CD4-positive, alpha-beta T cell treated with Interferon alpha-2 for 1 hour (primary cell): ENCODE data around the gene ZNF629.

Source experiments
- DNase-seq, 2 donors: peaks; one replicate each; pipeline ENCODE4 v3.0.0-alpha.2; 2020 to 2022

Gene ZNF629

DNA sequence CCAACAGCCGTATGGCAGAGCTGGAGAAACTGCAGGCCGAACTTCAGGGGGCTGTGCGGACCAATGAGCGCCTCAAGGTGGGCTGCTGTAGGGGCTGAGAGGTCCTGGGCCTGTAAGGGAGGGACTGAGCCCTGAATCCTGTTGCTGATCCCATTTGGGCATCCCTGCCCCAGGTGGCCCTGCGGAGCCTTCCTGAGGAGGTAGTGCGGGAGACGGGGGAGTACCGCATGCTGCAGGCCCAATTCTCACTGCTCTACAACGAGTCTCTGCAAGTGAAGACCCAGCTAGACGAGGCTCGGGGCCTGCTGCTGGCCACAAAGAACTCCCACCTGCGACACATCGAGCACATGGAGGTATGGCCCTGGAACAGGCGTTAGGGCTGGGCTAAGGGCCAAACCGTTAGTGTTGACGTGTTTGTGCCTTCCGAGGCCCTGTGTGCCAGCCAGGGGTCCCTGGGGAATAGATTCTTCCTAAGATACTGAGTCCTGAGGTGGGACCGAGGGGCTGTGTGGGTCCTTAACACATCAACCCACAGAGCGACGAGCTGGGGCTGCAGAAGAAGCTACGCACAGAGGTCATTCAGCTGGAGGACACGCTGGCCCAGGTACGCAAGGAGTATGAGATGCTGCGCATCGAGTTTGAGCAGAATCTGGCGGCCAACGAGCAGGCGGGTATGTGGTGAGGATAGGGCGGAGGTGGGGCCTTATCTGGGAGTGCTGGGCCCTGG lies 20.6 kb downstream of the ZNF629 start:
- no peak for DNase-seq

DNA sequence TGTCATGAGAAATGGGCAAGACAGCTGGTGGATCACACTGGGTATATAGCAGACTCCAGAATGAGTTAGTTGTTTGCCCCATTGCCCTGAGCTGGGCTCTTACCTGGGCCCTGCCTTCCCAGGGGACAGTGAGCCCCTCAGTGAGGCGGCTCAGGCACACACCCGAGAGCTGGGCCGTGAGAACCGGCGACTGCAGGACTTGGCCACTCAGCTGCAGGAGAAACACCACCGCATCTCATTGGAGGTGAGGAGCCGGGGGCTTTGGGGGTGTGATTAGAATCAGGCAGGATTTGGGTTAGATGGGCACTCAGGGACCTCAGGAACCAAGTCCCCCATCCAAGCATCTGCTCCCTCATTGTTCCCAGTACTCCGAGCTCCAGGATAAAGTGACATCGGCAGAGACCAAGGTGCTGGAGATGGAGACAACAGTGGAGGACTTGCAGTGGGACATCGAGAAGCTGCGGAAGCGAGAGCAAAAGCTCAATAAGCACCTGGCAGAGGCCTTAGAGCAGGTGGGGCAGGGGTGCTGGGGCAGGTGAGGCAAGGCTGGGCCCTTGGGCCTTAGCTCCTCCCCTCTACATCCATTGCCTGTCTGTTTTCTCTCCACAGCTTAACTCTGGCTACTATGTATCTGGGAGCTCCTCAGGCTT lies 22.1 kb downstream of the ZNF629 start:
- DNase-seq, result no peak

DNA sequence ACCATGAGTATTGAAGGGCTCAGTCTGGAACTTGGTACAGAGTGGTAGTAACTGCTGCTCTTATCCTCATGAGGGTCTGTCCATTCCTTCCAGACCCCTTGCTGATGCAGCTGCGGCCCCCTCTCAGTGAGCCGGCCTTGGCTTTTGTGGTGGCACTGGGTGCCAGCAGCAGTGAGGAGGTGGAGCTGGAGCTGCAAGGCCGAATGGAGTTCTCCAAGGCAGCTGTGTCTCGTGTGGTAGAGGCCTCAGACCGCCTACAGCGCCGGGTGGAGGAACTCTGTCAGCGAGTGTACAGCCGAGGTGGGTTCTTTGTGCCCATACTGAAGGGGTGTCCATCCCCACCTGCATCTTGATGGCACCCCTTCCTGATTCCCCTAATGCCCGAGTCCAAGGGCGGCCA lies 22.9 kb downstream of the ZNF629 start:
- no peak for DNase-seq

DNA sequence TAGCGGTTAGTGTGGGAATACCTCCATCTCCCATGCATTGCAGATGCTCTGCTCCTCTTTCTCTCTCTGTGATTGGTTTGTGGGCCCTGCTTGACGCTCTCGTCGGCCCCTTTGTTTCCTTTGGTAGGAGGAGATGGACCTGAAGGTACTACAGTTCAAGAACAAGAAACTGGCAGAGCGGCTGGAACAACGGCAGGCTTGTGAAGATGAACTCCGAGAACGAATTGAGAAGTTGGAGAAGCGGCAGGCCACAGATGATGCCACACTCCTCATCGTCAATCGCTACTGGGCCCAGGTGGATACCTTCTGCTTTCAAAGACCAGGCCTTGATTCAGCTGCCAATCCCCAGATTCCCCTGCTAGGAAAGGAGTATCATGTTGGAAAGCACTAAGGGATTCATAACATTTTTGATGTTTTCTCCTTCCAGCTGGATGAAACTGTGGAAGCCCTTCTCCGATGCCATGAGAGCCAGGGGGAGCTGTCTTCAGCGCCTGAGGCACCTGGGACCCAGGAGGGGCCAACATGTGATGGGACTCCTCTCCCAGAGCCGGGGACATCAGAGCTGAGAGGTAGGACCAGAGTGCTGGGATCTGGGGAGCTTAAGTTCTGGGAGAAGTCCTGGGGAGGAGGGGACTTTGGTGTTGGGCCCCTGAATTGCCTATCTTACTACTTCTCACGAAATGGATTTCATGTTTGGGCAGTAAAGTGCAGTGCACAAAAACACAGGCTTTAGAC lies 23.8 kb downstream of the ZNF629 start:
- no peak for DNase-seq

DNA sequence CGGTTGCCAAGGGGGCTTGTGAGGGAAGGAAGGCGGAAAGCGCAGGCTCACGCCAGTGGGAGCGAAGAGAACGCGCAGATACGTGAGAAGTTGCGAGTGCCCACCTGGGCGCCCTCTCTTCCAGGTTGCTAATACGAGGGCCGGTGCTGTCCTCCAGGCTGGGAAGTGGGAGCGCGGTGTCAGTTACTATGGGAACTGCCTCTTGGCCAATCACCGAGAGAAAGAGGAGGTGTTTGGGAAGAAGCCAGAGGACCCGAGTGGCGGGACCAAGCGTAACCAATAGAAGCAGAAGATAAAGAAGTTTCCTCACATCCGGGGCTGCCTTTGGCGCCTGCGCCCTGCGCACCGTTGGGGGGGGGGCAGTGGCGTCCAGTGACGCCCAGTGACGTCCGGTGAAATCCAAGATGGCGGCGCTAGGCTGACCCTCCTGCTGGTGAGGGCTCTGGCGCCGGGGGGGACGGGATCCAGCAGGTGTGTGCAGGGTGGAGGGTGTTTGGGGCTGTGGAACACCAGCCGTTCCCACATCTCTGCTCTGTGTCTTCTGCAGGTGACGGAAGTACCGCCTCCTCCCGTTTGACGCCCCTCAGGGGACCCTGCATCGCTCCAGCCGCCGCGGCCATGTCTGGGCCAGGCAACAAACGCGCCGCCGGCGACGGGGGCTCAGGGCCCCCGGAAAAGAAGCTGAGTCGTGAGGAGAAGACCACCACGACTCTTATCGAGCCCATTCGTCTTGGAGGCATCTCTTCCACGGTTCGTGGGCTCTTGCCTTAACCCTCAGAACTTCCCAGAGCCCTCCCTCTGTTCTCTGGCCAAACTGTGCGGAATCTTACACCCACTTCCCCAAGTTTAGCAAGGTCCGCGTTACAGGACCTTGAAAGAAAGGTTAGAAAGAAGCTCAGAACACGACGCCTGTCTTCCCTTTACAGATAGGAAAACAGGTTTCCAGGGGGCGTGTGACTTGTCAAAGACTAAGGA lies 24.8 kb downstream of the ZNF629 start, which contains the start of the genes CFAP119 and RNF40:
Gene CFAP119, minus strand, starts transcription at position 135 of the 975 bp plus-strand sequence. CDS start 314 bp downstream, outside the sequence.
Gene RNF40, plus strand, starts transcription at position 395 of the 975 bp plus-strand sequence. Its CDS starts 224 bp downstream, at position 619.
- DNase-seq, result peak; percentile 91 to 95

DNA sequence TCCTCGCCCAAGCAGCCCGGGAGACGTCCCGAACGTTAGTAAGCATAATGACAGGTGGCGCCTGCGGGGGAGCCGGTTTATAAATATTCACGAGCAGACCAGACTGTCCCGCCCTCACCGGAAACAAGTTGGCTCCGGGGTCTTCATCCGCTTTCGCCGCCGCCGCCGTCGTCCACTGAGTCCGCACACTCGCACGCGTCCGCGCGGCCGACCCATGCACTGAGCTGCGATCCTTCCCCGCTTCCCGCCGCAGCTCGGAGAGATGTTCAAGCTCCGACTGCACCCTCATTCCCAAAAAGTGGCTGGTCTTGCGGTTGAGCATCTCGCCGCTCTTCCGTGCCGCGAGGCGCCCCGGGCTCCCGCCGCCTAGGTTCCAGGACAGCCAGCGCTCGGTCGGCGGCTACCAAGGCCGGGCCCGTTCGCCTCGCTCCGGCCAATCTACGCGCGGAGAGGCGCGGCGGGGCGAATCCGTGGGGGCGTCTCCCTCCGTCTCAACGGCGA lies 25.5 kb downstream of the ZNF629 start:
- DNase-seq, result peak; percentile 12 to 38

DNA sequence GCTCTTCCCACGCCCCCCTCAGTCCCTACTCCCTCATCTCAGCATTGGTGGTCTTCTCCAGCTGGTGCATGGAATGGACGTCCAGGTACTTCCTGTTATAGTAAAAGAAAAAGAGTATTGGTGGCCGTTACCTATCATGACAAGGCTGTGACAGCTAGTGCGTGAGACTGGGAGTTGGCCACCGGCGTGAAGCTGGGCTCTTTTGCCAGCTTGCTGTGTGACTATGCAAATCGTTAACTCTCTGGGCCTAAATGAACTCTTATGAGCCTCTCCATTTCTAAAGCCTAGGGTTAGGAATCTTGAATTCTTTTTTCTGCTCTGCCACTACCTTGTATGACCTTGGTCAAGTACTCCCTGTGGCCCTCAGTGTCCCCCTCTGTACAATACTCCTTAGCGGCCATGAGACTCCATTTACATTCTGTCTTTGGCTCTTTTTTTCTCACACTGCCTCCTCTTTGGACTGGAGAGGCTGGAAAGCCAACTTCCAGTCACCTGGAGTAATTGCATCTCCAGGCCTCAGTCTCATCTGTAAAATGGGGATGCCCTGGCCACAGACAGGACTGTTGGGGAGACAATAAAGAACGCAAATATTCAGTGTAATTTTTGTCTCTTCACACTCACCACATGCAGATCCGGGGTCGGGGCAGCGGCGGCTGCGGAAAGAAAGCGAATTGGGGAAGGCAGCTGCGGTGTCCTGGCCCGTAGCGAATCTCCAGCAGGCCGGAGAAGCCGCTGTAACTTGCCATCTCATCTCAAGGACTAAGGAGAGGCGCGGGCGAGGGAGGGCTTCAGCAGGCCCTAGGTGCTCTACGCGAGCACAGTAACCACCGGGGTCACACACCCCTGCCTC lies 26.2 kb downstream of the ZNF629 start:
- no peak for DNase-seq

DNA sequence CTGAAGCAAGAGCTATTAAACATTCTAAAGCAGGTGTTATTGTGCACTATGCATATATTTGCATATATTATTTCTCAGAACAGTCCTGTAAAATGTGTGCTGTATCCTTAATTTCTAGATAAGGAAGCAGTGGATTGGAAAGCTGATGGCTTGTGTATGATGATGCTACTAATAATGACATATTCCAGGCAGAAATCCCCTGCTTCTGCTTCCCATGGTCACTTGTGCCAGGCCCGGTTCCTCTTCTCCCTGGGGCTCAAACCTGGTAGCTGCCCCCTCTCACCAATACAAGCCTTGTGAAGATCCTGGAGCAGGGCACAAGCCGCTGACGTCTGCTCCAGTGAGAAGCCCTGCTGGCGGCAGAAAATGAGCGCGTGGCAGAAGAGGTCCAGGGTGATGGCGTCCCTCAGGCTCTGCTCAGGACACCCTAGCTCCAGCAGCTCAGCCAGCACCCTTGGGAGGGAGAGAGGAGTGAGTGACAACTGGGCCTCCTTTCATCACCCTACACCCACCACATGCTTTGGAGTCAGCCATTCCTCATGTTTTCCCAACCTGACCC lies 26.9 kb downstream of the ZNF629 start:
- DNase-seq, result no peak

DNA sequence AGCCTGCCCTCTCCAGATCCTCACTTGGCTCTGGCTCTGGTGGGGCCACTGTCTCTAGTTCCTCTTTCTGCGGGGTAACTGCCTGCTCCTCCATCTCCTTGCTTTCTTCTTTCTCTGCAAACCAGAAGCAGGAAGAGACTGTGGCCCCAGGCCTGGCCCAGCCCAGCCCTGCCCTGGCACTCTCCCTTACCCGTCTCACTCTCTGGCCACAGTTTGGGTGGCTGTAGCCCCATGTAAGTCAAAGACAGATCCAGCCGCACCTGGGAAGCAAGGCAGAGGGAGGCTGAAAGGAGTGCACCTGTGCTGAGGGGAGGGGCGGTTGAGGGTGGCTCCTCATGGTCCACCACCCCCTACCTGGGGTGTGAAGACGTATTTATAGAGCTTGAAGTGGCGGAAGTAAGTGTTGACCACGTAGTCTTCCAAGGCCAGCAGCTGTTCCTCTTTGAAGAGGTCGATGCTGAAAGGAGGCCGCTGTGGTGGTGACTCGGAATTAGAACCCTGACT lies 28.0 kb downstream of the ZNF629 start:
- DNase-seq, result peak in 1 of 2 donors; percentile 23

DNA sequence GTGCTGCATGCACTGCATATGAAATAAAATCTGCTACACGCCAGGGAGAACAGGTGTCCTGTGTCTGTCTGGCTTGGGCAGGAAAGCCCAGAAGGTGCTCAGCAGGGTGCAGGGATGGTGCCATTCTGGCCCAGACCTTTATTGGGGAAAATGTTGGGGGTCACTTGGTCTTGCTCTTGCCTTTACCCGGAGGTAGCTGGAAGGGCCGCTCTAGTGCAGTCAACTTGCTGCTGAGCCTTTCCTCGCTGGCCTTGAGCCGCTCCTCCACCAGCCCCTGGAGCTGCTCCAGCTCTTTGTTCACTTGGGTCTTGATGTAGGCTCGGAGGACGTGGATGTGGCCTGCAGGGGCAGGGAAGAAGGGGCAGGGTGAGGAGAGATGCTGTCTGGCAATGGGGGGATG lies 29.7 kb downstream of the ZNF629 start:
- DNase-seq, result no peak

DNA sequence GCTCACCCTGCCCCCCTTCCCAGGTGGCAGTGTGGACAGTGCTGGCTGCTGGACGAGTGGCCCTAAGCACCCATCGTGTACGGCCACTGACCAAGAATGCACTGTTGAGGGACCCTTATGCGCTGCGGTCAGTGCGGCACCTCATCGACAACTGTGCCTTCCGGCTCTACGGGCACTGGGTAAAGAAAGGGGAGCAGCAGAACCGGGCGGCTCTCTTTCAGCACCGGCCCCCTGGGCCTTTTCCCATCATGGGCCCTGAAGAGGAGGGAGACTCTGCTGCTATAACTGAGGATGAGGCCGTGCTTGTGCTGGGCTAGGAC lies 30.3 kb downstream of the ZNF629 start:
- DNase-seq, result no peak

DNA sequence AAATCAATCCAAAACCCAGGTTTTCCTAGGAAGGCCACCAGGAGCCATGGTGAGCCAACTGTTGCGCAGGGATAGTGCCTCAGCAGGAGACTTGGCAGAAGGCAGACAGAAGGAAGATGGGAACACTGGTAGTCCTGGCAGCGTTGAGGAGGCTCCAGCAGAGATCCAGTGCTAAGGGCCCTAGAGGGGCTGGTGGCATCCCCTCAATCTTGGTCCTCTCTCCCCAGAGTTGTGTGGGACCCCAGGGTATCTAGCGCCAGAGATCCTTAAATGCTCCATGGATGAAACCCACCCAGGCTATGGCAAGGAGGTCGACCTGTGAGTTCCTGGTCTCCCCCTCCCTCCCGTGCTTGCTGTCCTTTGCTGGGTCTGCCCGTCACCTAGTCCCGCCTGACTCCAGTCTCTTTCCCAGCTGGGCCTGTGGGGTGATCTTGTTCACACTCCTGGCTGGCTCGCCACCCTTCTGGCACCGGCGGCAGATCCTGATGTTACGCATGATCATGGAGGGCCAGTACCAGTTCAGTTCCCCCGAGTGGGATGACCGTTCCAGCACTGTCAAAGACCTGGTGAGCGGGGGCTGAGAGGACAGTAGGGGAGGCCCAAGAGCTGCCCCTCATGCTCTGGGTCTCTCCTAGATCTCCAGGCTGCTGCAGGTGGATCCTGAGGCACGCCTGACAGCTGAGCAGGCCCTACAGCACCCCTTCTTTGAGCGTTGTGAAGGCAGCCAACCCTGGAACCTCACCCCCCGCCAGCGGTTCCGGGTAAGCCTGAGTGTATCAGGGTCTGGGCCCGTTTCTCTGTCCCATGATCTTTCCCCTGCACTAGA lies 30.8 kb downstream of the ZNF629 start:
- no peak for DNase-seq

DNA sequence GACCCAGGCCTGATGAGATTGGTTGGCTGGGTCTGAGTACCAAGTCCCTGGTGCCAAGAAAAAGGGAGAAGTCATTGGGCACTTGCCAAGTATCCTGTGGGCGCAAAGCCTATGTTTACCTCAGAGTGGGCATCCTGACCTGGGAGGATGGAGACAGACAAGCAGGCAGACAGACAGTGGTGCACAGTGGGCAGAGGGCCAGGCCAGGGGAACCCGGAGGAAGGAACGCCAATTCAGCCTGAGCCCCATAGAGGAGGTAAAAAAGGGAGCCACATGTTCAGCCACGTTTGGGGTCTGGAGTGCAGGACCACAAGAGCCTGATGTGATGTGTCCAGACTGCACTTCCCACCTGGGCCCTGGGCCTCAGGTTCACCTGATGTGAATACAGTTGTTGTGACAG lies 33.4 kb downstream of the ZNF629 start:
- DNase-seq, result no peak

DNA sequence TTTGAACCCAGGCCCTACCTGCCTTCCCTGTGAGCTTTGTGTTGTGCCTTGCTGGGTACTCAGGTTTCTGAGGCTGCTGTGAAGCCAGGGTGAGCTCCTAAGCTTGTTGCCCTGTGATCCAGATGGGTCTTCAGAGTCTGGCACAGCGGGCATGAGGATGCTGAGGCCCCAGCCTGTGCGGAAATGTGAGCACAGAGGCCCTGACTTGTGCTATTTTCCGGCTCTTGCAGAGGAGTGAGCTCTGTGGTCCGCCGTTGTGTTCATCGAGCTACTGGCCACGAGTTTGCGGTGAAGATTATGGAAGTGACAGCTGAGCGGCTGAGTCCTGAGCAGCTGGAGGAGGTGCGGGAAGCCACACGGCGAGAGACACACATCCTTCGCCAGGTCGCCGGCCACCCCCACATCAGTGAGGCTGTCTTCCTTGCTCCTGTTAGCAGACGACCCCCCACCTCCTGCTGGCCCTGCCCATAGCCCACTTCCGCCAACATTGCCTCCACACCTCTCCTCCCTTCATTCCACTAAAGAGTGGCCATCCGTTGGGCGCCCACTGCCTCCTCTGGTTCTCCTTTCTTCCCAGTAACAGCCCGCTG lies 36.0 kb downstream of the ZNF629 start:
- no peak for DNase-seq

DNA sequence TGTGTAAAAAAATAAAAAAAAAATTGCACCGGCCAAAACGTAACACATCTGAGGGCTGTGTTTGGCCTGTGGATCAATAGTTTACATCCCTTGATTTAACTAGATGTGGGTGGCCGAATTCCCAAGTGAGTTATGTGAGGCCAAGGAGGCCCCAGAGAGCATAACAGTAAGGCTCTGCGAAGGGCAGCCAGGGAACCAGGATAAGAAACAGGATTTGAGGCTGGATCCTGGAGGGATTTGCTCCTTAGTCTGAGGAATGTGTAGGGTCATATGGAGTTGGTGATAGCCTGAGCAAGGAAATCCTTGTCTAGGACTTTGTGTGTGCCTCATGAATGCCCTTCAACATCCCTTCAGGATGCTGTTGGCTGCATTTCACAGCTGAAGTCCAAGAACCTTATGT lies 36.8 kb downstream of the ZNF629 start:
- no peak for DNase-seq

DNA sequence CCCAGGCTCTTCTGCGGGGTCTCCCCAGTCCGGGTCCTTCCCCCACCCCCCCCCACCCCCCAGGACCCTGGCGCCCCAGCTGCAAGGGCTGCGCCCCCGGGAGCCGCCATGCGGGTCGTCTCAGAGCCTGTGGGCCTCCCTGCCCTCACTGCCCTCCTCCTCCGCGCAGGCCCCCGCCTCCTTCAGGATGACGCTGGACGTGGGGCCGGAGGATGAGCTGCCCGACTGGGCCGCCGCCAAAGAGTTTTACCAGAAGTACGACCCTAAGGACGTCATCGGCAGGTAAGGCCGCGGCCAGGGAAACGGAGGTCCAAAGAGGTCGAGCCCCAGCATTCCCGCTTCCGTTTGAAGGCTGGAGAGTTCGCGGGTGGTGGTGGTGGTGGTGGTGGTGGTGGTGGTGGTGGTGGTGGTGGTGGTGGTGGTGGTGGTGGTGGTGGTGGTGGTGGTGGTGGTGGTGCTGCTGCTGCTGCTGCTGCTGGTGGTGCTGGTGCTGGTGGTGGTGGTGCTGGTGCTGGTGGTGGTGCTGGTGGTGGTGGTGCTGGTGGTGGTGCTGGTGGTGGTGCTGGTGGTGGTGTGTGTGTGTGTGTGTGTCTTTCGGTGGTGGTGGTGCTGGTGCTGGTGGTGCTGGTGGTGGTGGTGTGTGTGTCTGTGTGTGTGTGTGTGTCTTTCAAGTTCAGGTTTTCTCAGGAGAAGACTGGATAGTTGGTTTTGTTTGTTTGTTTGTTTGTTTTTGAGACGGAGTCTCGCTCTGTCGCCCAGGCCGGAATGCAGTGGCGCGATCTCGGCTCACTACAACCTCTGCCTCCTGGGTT lies 38.2 kb downstream of the ZNF629 start:
- peak in 1 of 2 donors; percentile 33 for DNase-seq

DNA sequence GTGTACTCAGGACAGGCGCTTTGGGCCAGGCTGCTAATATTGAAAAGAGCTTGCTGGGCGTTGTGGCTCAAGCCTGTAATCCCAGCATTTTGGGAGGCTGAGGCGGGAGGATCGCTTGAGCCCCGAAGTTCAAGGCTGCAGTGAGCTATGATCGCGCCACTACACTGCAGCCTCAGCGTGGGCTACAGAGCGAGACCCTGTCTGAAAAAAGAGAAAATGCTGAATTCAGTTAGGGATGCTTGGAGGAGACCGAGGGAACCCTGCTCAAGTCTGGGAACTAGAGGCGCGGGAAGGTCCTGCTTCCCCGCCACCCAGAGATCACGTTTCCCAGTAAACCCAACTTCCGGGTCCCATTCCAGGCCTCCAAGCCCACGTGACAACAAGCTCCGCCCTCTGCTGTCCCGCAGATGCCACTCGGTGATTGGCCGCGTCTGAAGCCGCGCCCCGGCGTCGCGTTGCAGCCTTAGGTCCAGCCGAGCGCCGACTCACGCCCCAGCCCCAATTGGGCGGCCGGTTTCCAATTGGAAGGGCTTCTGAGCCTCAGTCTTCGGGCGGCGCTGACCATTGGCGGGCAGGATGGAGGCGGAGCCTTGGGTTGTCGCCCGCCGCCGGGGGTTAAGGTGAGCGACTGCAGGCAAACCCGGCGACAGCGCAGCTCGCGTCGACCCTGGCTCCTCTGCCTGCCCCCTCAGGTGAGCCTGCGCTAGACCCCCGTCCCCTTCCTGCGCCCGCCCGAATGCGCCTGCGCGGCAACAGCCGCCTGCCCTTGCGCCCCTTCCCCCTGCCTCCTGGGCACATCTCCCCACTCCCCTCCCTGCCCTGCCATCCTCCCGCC lies 39.0 kb downstream of the ZNF629 start, which contains the start of gene PHKG2:
Gene PHKG2, plus strand, starts transcription at position 627 of the 835 bp plus-strand sequence. CDS start 396 bp downstream, outside the sequence.
- peak; percentile 96 to 97 for DNase-seq
